ENCODE data around the gene PLEKHA3.
A peak's percentile ranks its signal among the peaks of the same experiment; 100 is the strongest.
"Not testable (repeated sequence)": the region's sequence is repeated elsewhere in the genome, so short reads cannot be mapped to it uniquely, and the experiment has no call there.

The PLEKHA3 gene

GRCh38 chr2:178479275-178479616 is 1.0 kb upstream of the PLEKHA3 start:
- no peak for DNase-seq

- DNase-seq = no peak
Measured at GRCh38 chr2:178479758-178480226, 465 bp upstream of the PLEKHA3 start.

DNA sequence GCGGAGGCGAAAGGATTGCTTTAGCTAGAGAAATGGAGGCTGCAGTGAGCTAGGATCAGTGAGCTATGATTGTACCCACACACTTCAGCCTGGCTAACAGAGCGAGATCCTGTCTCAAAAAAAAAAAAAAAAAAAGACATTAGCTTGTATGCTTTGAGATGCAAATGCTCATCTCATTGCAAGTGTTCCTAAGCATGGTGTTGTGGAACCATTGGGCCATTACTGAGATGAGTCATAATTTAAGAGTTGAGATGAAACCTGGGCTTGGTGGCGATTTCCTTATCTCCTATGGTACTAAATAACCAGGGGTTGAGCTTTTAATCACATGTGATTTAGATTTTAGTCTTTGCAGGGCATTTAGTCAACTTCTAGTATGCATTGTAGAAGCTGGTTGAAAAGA is 2.2 kb downstream of the PLEKHA3 start:
- DNase-seq = no peak

- peak; percentile 4 for DNase-seq
Measured at GRCh38 chr2:178484245-178485041, 4.2 kb downstream of the PLEKHA3 start.

GRCh38 chr2:178485356-178485755 is 5.1 kb downstream of the PLEKHA3 start:
- DNase-seq = no peak

DNA sequence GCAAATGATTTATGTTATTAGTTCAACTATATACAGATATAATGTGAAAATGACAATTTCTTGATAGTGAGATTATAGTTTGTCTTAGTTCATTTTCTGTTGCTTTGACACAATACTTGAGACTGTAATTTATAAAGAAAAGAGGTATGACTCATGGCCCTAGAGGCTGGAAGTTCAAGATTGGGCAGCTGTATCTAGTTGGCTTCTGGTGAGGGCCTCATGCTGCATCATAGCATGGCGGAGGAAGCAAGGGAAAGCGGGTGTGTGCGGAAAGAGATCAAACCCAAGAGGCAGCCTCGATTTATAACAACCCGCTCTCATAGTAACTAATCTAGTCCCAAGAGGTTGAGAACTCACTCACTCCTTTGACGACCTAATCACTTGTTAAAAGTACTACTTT is 11.4 kb downstream of the PLEKHA3 start:
- no peak for DNase-seq

- no peak for DNase-seq
Measured at GRCh38 chr2:178496049-178496448, 15.8 kb downstream of the PLEKHA3 start.

DNA sequence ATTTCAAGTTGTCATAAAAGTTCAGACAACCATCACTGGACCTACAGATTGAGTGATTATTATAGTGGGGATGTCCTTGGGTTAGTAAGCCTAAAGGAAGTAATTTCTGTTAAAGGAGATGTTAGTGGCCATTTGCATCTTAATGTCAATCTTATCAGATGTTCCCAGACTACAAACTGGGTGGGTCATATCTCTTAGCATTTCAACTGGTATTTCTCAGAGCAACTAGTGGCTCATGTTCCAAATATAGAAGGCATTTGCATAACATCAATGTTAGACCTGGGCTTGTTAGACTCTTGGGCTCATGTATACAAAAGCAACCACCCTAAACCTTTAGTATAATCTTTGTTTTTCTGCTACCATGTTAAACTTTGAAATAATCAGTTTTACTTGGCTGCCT is 17.9 kb downstream of the PLEKHA3 start:
- DNase-seq = no peak

- DNase-seq = no peak
Measured at GRCh38 chr2:178499640-178500039, 19.4 kb downstream of the PLEKHA3 start.

DNA sequence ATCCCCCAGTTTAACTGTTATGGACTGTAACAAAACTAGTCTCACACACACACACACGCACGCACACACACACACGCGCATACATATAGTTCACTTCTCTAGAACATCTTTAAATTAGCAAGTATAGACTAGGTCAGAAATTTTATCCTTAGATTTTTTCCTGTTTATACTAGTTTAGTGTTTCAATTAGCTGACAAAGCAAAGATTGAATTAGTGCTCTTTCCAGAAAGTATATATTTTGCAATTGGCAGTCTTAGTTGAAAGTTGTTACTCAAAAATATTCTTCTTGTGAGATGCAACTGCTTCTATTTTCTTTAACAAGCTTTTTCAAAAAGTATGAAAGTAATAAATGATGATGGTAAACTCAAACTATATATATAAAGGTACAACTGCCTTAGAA is 22.5 kb downstream of the PLEKHA3 start:
- no peak for DNase-seq

DNA sequence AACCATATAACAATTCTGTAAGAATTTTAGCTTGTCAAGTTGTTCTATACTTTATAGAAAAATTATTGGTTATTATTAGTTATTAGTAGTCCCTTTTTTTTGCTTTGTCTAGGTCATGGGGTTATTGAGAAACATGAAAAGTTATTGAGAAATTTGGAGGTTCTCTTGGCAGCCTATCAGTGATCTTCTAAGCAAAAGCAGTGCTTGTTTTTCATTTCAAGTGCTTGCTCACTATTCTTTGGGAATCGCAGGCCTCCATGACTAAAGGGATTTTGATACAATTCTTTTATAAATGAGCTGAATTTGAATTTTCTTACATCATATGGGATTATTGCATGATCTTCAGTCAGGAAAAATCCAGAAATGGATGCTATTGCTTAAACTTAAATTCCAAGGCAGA is 25.8 kb downstream of the PLEKHA3 start:
- DNase-seq = no peak

DNA sequence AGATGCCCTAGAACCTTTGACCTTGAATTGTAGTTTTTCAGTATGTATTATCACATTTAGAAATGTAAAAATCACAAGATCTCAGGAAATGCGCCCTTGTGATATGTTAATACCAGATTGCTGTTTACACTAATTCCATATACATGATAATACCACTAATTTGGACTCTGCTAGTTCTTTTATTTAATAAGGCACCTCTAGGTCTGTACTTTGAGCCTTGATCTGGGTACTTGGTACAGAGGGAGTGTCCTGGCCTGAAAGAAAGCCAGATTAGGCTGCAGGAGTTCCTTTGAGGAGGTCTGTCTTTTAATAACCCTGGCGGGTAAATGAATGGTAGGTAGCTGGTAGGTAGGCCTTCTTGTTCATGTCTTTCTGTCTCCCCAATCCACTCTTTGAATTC is 26.3 kb downstream of the PLEKHA3 start:
- no peak for DNase-seq

GRCh38 chr2:178506949-178507348 is 26.7 kb downstream of the PLEKHA3 start:
- no peak for DNase-seq

- DNase-seq = no peak
Measured at GRCh38 chr2:178508646-178509045, 28.4 kb downstream of the PLEKHA3 start.

GRCh38 chr2:178510384-178510783 is 30.1 kb downstream of the PLEKHA3 start:
- DNase-seq = no peak

GRCh38 chr2:178512484-178512883 is 32.2 kb downstream of the PLEKHA3 start:
- no peak for DNase-seq

DNA sequence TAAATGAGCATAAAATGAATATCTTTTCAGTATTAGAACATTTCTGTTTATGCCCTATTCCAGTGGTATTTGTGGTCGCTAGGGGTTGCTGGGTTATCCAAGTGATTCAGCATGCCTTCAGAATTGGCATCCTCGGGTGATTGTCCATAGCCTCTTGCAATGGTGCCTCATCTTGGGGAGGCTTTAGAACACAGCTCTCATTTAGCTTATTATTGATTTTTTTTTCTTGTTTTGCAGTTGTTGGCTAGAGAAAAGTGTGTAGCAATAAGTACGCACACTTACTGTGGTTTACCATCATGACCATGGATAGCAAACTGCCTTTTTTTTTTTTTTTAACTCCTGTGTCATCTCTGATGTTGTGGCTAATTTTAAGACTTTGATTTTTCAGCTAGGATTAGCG is 33.6 kb downstream of the PLEKHA3 start:
- DNase-seq = no peak

DNA sequence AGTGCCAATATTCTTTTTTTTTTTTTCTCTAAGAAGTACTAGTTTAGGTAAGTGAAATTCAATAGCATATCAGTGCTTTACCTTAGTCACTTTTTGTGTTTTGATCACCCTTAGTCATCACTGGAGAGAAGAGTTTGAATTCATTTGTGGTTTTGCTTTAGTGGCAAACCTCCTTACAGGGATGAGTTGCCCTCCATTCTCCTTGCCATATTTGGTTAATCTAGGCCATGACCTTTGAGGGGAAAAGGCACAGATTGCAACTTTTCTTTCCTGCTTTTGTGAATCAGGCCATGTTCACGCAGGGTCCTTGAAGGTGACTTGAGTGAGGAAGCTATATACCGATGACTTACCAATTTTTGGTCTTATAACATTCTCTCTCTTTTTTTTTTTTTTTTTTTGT is 34.4 kb downstream of the PLEKHA3 start:
- DNase-seq = no peak

GRCh38 chr2:178517496-178517895 is 37.2 kb downstream of the PLEKHA3 start:
- no peak for DNase-seq

GRCh38 chr2:178521304-178522150 is 41.3 kb downstream of the PLEKHA3 start:
- no peak for DNase-seq

DNA sequence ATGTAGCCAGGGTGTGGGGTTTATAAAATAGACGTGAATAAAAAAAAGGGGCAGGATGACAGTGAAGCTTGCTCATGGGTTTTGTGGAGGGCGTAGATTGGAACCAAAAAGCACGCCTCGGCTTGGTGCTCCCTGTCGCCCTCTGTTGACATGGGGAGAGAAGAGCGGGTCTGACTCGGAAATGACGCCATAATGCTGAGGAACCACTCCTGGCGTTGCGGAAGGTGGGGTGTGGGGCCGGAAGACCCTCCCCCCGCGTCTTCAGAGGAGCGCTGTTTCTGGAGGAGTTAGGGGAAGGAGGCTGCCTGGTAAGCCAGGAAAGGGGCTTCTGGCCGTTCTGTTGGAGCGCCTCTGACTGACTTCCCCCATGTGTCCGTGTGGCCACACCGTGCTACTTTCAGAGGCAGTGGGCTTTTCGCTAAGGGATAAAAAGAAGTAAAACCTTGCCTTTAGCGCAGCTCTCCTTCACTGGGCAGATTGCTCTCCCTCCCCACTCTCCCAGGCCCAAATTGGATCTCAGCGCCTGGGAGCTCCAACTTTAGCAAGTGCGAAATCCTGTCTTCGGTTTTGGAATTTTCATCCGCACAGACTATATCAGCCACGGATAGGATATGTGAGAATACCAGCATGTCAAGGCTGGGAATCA is 42.8 kb downstream of the PLEKHA3 start:
- peak; percentile 16 for DNase-seq

DNA sequence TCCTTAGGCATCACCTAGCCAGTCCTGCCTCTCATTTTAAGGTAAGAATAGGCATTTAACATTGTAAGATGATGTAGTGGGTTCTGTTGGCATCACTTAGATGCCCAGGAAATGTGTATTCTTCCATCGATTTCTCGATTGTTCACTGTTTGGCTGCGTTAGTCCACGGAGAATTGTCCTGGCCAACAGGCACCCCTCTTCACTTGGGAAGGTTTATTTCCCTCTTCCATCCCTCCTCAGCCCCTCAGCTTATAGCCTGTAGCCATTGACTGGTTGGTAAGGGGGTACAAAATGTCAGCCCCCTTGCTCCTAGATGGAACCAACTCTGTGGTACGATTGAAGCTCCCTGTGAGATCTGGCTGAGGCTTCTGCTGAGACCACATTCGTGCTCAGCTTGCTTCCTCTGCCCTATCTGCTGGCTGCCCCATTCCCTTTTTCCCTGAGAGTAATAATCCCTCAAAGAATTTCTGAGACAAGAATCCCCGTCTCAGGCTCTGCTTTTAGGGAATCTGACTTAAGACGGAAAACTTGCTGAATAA is 43.4 kb downstream of the PLEKHA3 start:
- no peak for DNase-seq

GRCh38 chr2:178525010-178525409 is 44.8 kb downstream of the PLEKHA3 start:
- not testable (repeated sequence) for DNase-seq
